Smooth muscle cell (in vitro differentiated cells): ENCODE results near the gene LHFPL6. TPM values are rescaled to one million over a fixed set of nuclear protein-coding genes. Genes with fewer than 3 reads are reported as not detected.
A peak's percentile ranks its signal among the peaks of the same experiment; 100 is the strongest.

Source experiments
- DNase-seq: peaks from one replicate; lab custom pipeline; 2025; ENCODE audit not compliant: unreplicated experiment; lab: John Stamatoyannopoulos, UW
- H2AFZ ChIP-seq: fragments of 200-600 bp; sonication (generic); 2 replicates; pipeline ENCODE4 v1.6.0; 2016; ENCODE audit warnings: antibody characterized with exemption, low read depth, mild to moderate bottlenecking
- H3F3A ChIP-seq: fragments of 200-600 bp; sonication (generic); 2 replicates; pipeline ENCODE4 v1.6.0; 2017; ENCODE audit warnings: antibody characterized with exemption, low read depth
- H3K27ac ChIP-seq: fragments of 200-600 bp; sonication (generic); 2 replicates; pipeline ENCODE4 v1.5.1; 2016; ENCODE audit warnings: low read depth, mild to moderate bottlenecking
- H3K27me3 ChIP-seq: fragments of 200-600 bp; sonication (generic); 2 replicates; pipeline ENCODE4 v1.6.1; 2016; ENCODE audit warnings: low read depth, mild to moderate bottlenecking
- H3K36me3 ChIP-seq: fragments of 200-600 bp; sonication (generic); 2 replicates; pipeline ENCODE4 v1.5.1; 2016; ENCODE audit warnings: low read depth
- H3K4me1 ChIP-seq: fragments of 200-600 bp; sonication (generic); 2 replicates; pipeline ENCODE4 v1.5.1; 2016; ENCODE audit warnings: low read depth
- H3K4me2 ChIP-seq: fragments of 200-600 bp; sonication (generic); 2 replicates; pipeline ENCODE4 v1.6.0; 2016; ENCODE audit warnings: mild to moderate bottlenecking
- H3K4me3 ChIP-seq: fragments of 200-600 bp; sonication (generic); 2 replicates; pipeline ENCODE4 v1.5.1; 2016; ENCODE audit warnings: mild to moderate bottlenecking
- H3K79me2 ChIP-seq: fragments of 200-600 bp; sonication (generic); 2 replicates; pipeline ENCODE4 v1.6.0; 2016; ENCODE audit warnings: low read depth, mild to moderate bottlenecking
- H3K9ac ChIP-seq: fragments of 200-600 bp; sonication (generic); 2 replicates; pipeline ENCODE4 v1.6.0; 2016; ENCODE audit warnings: low read depth
- H3K9me3 ChIP-seq: fragments of 200-600 bp; sonication (generic); replicated peaks from 2 replicates; pipeline ENCODE4 v1.5.1; 2016; ENCODE audit warnings: low read depth
- H4K20me1 ChIP-seq: fragments of 200-600 bp; sonication (generic); 2 replicates; pipeline ENCODE4 v1.6.0; 2016; ENCODE audit warnings: low read depth
- CTCF ChIP-seq: fragments of 200-600 bp; sonication (generic); IDR thresholded peaks from 2 replicates; pipeline ENCODE4 v1.5.1; 2017; ENCODE audit warnings: borderline replicate concordance, mild to moderate bottlenecking, antibody characterized with exemption; ENCODE audit not compliant: insufficient read depth, poor library complexity, severe bottlenecking
- WGBS: methylation state at CpG from one replicate; pipeline ENCODE4 v1.1.7; 2016; ENCODE audit warnings: low lambda C conversion rate; 5-methylcytosine and 5-hydroxymethylcytosine counted together
- polyA plus RNA-seq: library from polyadenylated mRNA; unstranded; fragments of >200 nt; fragmentation: Nextera tagmentation; extraction: Ambion mirVana; gene quantifications from 2 replicates; pipeline ENCODE4 v1.2.1, GENCODE V29; 2016
- total RNA-seq: library from RNA; depleted of rRNA; stranded (reverse); fragments of >200 nt; gene quantifications from 2 replicates; pipeline ENCODE4 v1.2.3, GENCODE V29; 2014

LHFPL6 gene
- total and polyA plus RNA-seq, 2 experiments from 2014 or later: 24.7 to 43.6 TPM

GRCh38 chr13:39373145-39373544 is 229.8 kb downstream of the LHFPL6 start:
- no peak overlapping the region for H2AFZ ChIP-seq
- no peak overlapping the region for H3K9ac ChIP-seq
- no peaks in the 10 kb centered on the region for H3K4me1 ChIP-seq
- no peaks in the 10 kb centered on the region for H3K79me2 ChIP-seq
- H4K20me1 ChIP-seq: no peaks in the 10 kb centered on the region
- H3K27ac ChIP-seq: no peak overlapping the region
- peaks cover 9% of the 10 kb centered on the region for H3F3A ChIP-seq
- H3K9me3 ChIP-seq: no peaks in the 10 kb centered on the region
- WGBS: 77% methylated on average over 3 of the region's 3 CpGs
- H3K4me2 ChIP-seq: no peak overlapping the region
- DNase-seq: no peak
- no peaks in the 10 kb centered on the region for H3K27me3 ChIP-seq
- TF ChIP-seq CTCF: no peak
- H3K36me3 ChIP-seq: no peaks in the 10 kb centered on the region
- no peak overlapping the region for H3K4me3 ChIP-seq

GRCh38 chr13:39371706-39372105 is 231.3 kb downstream of the LHFPL6 start:
- Histone ChIP-seq H2AFZ (no peak overlapping the region), H3F3A (peaks cover 9% of the 10 kb centered on the region), H3K4me3 (no peak overlapping the region), H3K36me3 (no peaks in the 10 kb centered on the region), H3K4me2 (no peak overlapping the region), H3K9ac (no peak overlapping the region), H3K79me2 (peaks cover 6% of the 10 kb centered on the region), H3K9me3 (no peaks in the 10 kb centered on the region), H3K27ac (no peak overlapping the region), H3K4me1 (no peaks in the 10 kb centered on the region), H4K20me1 (no peaks in the 10 kb centered on the region), H3K27me3 (no peaks in the 10 kb centered on the region)
- no peak for DNase-seq
- WGBS: 92% methylated on average over 5 of the region's 5 CpGs
- no peak for TF ChIP-seq CTCF

- 47% methylated on average over 4 of the region's 4 CpGs for WGBS
These were observed 232.4 kb downstream of the LHFPL6 start for GRCh38 chr13:39370554-39370953.

More at GRCh38 chr13:39370554-39370953, 232.4 kb downstream of the LHFPL6 start:
- no peak overlapping the region for H3K27ac ChIP-seq
- TF ChIP-seq CTCF: no peak
- no peaks in the 10 kb centered on the region for H3K36me3 ChIP-seq
- H3K9ac ChIP-seq: no peak overlapping the region
- H3K9me3 ChIP-seq: no peaks in the 10 kb centered on the region
- peaks cover under 1% of the 10 kb centered on the region for H3K4me1 ChIP-seq
- no peak overlapping the region for H3K4me3 ChIP-seq
- peaks cover 9% of the 10 kb centered on the region for H3F3A ChIP-seq
- peak overlapping the region; percentile 5 for H3K4me2 ChIP-seq
- H3K27me3 ChIP-seq: no peaks in the 10 kb centered on the region
- no peak overlapping the region for H2AFZ ChIP-seq
- H3K79me2 ChIP-seq: peaks cover 7% of the 10 kb centered on the region
- DNase-seq: no peak
- H4K20me1 ChIP-seq: no peaks in the 10 kb centered on the region
